Stimulated activated CD8-positive, alpha-beta memory T cell treated with anti-CD3 and anti-CD28 coated beads, Interleukin-15, amount 100 ng/mL, for 4 hours (primary cell): ENCODE data around the gene FREM1.

Experiments
- DNase-seq, 2 donors: peaks; one replicate each; pipeline ENCODE4 v3.0.0-alpha.2; 2020; ENCODE audit warnings: low read depth in 2 of 2

The FREM1 gene

DNA sequence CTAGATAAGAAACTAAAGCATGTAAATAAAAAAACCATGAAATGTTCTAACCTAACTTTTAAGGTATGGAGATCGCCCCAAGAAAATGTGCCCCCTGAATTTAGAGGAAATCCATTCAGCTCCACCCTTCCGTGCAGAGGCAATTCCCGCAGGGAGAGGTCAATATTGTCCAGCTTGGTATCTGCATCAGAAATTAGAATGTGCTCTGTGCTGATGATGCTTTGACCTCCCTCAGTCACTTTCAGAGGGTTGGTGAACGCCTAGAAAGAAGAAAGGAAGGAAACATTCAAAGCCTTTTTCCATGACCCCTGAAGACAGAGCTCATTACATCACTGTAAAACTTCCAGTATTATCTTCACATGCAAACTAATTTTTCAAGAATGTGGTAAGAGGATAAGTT lies 91.0 kb downstream of the FREM1 start:
- DNase-seq, result no peak

DNA sequence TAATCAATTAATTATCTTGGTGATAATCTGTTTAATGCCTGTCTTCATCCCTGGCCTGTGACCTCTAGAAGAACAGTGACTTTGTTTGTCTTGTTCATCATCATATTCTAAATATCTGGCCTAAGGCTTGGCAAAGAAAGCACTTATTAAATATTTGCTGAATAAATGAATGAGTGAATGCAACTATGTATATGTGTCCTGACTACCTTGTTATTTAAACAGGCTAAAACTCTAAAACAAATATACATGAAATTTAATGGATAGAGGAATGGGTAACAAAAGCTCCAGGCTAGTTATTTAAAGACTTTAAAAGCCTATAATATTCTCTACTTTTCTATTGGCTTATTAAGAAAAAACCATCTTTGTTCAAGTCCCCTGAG lies 96.0 kb downstream of the FREM1 start:
- DNase-seq, result no peak

DNA sequence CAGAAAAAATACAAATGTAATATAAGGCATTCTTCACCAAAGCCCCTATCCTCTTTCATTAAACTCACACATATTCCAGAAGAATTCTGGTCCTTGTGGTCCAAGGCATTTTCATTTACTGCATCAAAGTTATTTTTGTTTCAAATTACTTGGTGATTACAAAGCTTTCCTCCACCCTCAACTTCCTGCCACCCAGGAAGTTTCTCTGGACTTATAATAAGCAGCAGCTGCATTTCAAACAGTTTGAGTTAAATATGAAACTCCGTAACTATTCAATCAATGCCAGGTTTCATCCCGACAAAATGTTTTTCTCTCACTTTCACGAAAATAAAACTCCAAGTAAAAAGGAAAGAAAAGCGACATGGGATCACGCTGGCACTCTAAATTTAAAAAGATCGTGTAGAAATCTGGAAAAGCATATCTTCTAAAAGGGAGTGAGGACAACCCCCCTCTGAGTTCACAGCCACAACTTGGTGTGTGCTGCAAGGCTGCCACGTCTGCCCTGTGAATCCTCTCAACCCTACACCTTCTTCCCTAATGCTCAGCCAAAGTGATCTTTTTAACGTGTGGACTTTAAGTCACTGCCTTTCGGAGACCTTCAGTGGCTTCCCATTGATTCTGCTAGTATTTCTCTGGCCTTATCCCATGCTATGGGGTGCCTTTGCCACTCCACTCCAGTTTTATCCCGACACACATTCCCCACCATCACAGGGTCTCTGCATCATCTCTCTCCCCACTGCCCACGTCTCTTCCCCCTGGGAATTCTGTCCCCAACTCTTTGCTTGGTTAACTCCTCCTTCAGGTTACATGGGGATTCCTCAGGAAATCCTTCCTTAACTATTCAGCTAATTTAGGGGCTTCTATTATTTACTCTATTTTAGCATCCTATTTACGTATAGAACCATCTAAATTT lies 96.6 kb downstream of the FREM1 start:
- DNase-seq, result no peak

DNA sequence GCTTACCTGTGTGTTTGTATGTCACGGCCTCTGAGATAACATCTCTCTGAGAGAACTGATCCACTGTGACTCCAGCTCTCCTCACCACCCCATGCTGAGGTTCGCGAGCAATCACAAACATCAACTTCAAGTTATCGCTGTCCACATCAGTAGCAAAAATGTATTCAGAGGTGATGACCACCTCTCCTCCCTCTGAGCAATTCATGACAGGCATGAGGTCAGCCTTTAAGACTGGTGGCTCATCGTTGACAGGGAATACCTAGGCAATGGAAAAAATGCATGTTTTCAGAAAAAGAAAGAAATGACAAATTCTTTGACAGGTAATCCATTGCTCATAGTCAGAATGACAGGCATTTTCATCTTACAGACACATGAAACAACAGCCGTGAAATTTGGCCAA lies 97.4 kb downstream of the FREM1 start:
- no peak for DNase-seq

DNA sequence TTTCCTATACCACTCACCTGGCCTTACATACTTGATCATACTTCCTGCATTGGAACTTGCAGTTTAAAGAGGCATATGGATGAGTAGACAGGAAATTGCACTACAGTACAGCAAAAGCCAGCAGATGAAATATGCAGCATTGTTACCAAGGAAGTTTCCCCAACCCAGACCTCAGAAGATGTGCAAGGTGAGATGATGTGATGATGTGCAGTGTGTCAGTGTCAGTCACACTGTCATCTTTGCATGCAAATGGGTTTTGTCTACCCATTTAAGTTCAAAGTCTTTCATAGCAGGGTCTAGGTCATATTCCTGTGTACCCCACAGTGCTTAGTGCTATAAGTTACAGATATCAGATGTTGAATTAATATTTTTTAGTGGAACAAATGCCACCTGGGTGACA lies 98.4 kb downstream of the FREM1 start:
- no peak for DNase-seq

DNA sequence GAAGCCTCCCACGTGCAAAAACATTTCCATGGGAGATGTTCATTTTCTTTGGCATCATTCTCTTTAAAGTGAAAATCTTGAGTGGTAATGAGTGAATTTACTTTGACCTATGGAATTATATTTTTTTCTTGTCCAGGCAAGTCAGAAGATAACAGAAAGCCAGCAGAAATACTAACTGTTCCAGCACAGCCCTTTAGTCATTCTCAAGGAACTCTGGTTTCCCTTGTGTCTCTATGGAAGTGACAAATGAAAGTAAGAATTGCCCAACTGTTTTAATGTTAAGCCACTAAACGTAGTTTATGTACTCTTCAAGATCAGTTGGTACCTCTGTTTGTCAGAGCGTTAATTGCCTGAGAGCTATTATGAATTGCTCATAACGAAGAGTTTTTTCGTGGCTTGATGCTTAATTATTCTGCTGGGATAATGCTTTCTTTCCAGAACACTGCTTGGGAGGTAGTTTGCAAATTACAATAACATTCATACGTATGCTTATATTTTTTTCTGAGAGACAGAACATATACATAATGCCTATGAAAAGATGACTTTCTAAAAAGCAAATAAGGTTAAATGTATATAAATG lies 103.2 kb downstream of the FREM1 start:
- DNase-seq, result no peak

DNA sequence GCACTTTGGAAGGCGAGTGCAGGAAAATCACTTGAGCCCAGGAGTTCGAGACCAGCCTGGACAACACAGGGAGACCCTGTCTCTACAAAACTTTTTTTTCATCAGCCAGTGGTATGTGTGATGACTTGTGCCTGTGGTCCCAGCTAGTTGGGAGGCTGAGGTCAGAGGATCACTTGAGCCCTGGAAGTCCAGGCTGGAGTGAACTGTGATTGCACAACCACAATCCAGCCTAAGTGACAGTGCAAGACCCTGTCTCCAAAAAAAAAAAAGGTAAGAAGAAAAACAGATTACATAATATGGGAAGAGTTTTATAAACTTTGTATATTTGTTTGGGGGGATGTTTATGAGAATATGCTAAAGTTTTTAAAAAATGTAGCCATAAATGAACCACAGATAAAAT lies 111.2 kb downstream of the FREM1 start:
- DNase-seq, result no peak

DNA sequence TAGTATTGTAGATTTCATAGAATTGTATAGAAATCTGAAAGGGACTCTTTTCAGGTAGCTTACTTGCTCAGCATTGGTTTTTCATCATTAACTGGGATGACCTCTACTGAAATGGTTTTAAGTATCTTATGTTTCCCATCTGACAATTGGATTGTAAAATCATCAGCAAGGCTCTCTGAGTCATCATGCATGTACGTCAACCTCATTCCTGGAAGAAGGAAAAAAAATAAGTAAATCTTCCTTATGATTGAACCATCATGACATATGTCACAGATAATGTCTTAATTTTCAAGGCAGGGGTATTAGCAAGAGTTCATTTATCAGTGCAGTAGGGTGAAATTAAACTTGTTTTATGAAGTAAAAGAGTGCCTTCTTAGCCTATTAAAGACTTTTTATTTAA lies 112.8 kb downstream of the FREM1 start:
- DNase-seq, result no peak

DNA sequence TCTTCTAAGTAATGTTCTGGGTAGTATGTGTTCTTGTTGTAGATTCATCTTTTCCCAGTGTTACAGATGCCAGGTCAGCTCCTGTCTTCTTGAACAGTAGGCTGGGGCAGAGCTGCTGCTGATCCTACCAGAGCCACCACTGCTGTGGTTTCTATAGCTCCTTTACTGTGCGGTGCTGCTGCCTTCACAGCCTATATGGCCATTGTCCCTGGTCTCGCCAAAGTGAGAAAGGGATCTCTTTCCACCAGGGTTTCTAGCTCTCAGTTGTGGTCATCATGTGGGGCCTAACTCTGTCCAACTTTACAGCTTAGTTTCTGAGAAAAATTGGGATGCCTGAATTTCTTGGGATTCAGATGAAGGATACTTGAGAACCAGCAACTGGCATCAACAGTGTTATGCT lies 116.8 kb downstream of the FREM1 start:
- DNase-seq, result no peak

DNA sequence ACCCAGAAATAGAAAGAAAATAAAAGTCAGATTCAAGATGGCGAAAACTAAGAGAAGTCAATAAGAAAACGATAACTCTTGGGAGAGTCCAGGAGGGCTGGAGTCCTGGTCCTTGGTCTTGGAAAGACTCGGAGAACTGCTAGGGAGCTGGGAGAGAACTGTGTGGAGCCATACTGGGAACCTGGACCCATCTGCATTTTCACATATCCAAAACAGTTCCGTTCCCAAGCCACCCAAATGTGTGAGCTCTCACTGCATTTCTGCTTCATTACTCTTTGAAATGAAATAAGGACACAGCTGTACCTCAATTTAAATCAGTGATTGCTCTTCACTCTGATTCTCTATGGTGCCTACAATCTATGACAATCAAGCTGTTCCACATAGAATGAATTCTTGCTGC lies 119.6 kb downstream of the FREM1 start:
- no peak for DNase-seq

DNA sequence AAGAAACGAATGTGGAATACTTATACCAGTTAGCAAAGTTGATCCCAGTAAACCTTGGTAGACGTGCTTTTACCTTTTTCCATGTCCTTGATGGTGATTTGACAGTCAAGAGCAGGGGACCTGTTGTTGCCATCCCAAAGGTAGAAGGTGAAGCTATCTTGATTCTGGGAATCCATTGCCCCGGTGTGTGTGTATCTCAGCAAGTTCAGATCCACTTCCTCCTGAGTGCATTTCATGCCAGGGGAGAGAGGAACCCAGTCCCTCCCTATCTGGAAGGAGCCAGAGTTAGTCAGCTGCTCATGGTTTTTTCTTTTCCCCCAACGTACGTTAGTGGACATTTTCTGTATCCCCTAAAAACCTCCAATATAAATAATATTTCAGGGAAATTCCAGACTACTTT lies 121.4 kb downstream of the FREM1 start:
- no peak for DNase-seq

DNA sequence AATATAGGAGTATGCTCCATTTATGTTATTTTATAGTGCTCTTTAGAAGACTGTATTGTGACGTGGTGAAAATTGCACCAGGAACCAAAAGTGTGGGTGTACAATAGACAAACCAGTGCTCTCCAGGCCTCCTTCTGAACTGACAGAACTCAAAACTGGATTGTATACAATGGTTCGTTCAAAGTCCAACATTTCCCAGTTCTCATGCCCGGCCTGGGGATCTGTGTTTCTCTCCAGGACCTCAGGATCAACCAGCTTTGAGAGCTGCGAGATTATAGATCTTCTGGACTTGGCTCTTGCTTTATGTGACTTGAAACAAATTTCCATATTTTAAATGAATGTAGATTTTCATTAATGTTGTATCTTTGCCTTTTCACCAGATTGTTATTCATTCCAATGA lies 126.9 kb downstream of the FREM1 start:
- no peak for DNase-seq

DNA sequence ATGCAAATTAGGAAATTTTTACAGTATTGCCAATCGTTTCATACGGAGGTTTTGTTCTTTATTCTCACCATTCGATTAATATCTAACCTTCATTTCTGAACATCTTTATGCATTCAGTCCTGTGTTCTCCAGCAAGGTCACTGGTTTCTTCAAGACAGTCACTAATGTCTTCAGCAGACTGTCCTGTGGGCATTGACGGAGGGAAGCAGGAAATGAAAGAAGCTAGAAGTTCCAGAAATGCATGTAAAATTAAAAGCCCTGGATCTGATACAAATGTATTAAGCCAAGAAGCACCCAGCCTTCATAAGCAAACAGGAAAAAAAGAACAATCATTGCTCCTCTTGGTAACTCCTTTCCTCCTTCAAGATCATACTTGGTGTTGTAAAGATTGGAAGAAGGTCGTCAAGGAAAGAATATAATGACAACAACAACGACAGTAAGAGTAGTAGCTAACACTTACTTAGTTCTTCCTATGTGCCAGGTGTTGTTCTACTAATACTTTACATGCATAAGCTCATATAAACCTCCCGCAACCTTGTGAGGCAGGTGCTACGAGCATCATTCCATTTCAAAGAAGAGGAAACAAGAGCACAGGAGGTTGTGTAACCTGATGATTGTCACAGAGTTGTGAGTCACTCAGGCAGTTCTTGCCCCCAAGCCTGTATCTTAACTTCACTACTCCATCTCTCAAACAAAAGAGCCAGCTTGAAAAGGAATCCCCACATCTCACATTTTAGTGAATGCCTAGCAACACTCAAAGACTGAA lies 127.8 kb downstream of the FREM1 start:
- DNase-seq, result no peak

DNA sequence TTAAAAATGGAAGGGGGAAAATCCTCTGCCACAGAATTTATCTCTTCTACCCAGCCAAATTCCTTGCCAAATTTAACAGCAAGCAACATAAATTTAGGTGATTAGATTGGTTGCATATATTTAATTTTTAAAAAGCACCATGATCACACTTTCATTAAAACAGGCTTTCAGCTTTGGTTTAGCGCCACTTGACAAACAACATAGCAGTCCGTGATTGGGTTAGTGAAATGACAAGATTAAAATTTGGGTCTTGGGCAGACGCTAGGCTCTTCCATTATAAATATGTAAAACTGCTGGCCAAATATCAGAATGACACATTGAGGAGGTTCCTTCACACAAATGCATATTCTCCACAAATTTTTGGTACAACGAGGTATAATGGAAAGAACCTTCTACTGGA lies 129.5 kb downstream of the FREM1 start:
- DNase-seq, result no peak

DNA sequence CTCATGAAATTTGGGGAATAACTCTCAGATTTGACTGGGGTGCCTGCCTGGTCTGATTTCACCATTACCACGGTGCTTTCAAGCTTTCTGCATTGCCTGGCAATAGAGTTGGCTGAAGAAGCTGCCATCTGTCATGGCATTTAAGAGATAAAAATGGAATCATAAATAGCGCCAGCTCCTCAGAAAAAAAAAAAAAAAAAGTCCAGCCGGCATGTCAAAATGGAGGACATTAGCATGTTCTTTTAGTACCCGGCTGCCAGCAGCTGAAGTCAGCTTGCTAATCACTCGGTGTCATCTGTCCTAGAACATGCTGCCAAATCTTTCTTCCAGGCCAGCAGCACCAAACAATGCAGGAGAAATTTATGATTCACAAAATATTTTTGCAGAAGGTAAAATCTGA lies 130.0 kb downstream of the FREM1 start:
- no peak for DNase-seq

DNA sequence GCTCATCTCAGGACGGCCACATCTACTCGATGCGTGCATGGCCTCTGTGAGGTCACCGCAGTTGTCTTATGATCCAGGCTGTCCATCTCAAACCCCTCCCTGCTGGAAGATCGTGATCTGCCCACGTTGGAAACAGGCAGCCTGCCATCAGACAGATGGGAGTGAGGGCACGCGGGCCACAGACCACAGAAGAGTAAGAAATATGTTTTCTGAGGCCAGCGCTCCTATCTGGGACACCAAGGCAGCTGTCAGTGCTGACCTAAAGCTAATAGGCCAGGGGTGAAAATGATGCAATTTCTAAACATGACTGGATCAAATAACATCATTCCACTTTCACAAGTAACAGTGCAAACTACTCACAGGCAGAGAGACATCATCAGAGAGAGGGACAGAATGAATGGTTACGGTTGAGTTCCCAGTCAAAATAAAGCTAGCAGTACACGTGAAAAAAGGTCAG lies 130.6 kb downstream of the FREM1 start:
- no peak for DNase-seq

DNA sequence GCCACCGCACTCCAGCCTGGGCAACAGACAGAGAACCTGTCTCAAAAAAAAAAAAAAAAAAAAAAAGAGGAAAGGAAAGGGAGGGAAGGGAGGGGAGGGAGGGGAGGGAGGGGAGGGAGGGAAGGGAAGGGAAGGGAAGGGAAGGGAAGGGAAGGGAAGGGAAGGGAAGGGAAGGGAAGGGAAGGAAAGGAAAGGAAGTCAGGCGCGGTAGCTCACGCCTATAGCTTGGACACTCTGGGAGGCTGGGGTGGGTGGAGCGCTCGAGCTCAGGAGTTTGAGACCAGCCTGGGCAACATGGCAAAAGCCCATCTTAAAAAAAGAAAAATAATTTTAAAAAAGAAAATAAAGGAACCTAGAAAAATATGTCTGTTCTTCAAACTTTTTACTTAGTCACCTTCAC lies 131.7 kb downstream of the FREM1 start:
- no peak for DNase-seq

DNA sequence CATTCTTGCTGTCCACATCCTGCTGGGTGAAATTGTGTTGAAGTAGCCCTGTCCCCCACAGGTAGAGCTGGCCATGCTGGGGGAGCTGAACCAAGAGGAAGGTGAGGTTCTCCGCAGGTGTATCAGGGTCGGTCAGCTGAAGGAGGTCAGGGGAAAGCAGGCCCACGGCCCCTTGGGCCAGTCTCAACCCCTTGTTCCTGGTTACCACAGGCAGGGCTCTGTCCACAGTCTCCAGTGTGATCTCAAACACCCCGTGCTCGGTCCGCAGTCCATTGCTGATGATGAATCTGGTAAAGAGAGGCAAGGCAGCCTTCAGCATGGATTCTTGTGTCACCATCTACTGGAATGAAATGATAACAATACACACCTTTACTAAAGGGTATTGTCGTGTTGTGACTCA lies 134.3 kb downstream of the FREM1 start:
- no peak for DNase-seq

DNA sequence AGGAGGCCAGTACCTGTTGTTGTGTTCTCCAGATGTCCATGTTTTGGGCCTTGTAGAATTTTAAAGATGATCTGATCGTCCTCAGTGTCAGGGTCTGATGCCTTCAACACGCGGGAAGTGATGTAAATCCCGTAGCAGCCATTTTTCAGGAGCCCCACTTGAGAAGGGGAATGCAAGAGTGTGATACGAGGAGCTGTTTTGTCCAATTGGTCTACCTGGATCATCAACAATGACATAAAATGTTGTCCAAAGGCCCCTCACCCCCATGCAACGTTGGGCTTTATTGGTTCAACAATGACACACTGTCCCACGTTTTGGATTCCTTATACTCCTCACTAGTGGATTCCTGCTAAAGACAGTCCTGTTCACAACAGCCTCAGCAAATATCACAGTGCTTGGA lies 139.6 kb downstream of the FREM1 start:
- no peak for DNase-seq

DNA sequence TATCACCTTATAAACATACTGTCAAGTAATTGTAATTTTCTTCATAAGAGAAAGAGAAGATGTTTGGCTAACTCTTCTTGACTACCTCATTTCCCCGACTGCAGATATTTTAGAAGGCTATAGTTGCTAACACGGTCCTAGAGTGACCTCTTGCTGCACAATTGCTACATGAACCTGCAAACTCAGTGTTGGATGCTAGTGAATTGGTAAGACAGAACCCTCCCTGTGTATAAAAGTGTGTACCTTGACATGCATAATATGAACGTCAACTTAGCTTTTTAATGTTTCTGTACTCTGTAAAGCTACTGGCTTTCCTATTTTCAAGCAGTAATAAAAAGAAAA lies 141.0 kb downstream of the FREM1 start:
- no peak for DNase-seq

DNA sequence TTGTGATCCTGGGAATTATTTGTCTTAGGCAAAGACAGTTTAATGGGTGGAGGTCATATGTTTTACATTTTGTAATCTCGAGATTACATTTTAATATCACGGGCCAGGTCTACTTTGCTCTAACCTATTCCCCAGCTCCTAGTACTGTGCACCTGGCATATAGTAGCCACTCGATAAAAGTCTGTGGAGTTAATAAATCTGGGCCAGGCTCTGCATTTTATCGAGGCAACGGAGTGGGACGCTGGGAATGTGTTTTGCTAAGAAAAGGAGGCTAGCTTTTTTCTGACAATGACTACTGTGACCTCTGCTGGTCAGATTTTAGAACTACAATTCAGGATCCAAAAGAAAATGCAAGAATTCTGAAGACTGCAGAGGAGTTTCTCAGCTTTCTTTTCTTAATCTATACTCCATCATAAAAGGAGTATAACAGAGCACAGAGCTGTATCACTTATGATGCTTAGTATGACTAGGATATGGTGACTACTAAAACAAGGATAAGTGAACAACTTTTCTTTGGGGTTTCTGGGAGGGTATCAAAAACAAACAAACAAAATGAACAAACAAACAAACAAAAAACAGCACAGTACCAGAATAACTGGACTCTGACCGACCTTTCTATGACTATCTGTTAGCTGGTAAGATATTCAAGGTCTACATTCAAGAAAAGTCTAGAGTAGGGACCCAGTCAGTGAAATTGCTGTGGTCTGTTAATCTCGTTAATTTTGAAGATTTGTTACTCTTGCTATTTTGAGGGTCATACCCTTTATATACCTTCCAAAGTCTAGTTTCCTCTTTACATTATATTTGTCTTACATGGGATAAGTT lies 141.6 kb downstream of the FREM1 start:
- no peak for DNase-seq

DNA sequence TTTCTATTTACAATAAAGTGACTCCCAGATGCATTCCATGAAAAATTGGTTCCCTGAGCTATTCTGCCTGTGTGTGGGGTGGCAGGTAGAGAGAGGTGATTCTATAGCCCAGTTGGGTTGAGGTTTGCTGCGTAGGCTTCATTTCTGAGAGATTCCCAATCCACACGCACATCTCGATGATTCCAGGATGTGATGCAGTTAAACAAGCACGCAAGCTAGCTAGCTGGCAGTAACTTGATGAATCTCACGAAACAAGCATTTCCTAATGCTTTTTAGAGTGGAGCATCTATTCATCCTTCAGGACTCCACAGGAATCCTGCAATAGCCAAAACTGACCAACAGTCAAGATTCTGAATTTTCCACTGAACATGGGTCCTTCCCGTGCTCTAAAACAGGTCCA lies 143.9 kb downstream of the FREM1 start:
- DNase-seq, result no peak
